SU-DHL-6 (cell line): Measurements from ENCODE around the gene SLC2A1.

Experiments used
- H2AFZ ChIP-seq: fragments of 200-600 bp; sonication (generic); 2 replicates; pipeline ENCODE4 v1.6.1; 2014; ENCODE audit warnings: low read depth, mild to moderate bottlenecking, moderate library complexity, mixed read lengths, antibody characterized with exemption, low read length; ENCODE audit not compliant: severe bottlenecking
- H3F3A ChIP-seq: fragments of 200-600 bp; shearing (Covaris generic); 2 replicates; pipeline ENCODE4 v1.6.0; 2016; ENCODE audit warnings: antibody characterized with exemption, mild to moderate bottlenecking; ENCODE audit not compliant: insufficient read depth
- H3K27ac ChIP-seq: fragments of 200-600 bp; sonication (generic); 2 replicates; pipeline ENCODE4 v1.5.1; 2016; ENCODE audit warnings: low read depth, mild to moderate bottlenecking, low read length, moderate library complexity, mixed read lengths
- H3K27me3 ChIP-seq: fragments of 200-600 bp; sonication (generic), shearing (Covaris generic); 2 replicates; pipeline ENCODE4 v1.6.0; 2014; ENCODE audit warnings: mild to moderate bottlenecking, low read length
- H3K36me3 ChIP-seq: fragments of 200-600 bp; sonication (generic); 2 replicates; pipeline ENCODE4 v1.6.1; 2014; ENCODE audit warnings: mild to moderate bottlenecking, low read length, mixed read lengths
- H3K4me2 ChIP-seq: fragments of 300-600, 200-600 bp; shearing (Covaris generic), sonication (generic); 2 replicates; pipeline ENCODE4 v1.6.0; 2014; ENCODE audit warnings: low read length, low read depth, mild to moderate bottlenecking; ENCODE audit not compliant: poor library complexity, severe bottlenecking
- H3K4me3 ChIP-seq: fragments of 200-600 bp; sonication (generic); 2 replicates; pipeline ENCODE4 v1.5.1; 2014; ENCODE audit warnings: antibody characterized with exemption, low read length, mild to moderate bottlenecking, mixed read lengths; ENCODE audit not compliant: insufficient read depth, poor library complexity, severe bottlenecking
- H3K79me2 ChIP-seq: fragments of 200-600 bp; sonication (generic); 2 replicates; pipeline ENCODE4 v1.6.1; 2014; ENCODE audit warnings: mild to moderate bottlenecking, low read length, moderate library complexity; ENCODE audit not compliant: insufficient read depth
- H3K9ac ChIP-seq: fragments of 200-600 bp; sonication (generic); 2 replicates; pipeline ENCODE4 v1.7.0; 2014; ENCODE audit warnings: mild to moderate bottlenecking, low read length
- H3K9me2 ChIP-seq: fragments of 200-600 bp; sonication (generic); replicated peaks from 2 replicates; pipeline ENCODE4 v1.6.1; 2014; ENCODE audit warnings: low read length; ENCODE audit not compliant: insufficient read depth
- H3K9me3 ChIP-seq: fragments of 200-600 bp; sonication (generic); 2 replicates; pipeline ENCODE4 v1.6.1; 2014; ENCODE audit warnings: low read length, mixed read lengths; ENCODE audit not compliant: insufficient read depth
- H4K20me1 ChIP-seq: fragments of 200-600 bp; sonication (generic); 2 replicates; pipeline ENCODE4 v1.6.1; 2014; ENCODE audit warnings: low read depth, mild to moderate bottlenecking, antibody characterized with exemption, low read length, moderate library complexity, mixed read lengths
- CTCF ChIP-seq: fragments of 200-600 bp; sonication (generic); IDR thresholded peaks from one replicate; pipeline ENCODE4 v1.5.1; 2017; ENCODE audit warnings: antibody characterized with exemption, mild to moderate bottlenecking, low read length, moderate library complexity; ENCODE audit not compliant: insufficient read depth, poor library complexity, severe bottlenecking
- EZH2phosphoT487 ChIP-seq: fragments of 200-600 bp; sonication (generic), shearing (Covaris generic); conservative IDR thresholded peaks from 2 replicates; pipeline ENCODE4 v1.6.1; 2018; ENCODE audit warnings: mild to moderate bottlenecking, antibody characterized with exemption, low read length, moderate library complexity, mixed read lengths

The SLC2A1 gene

GRCh38 chr1:42974767-42975437 is 16.2 kb upstream of the SLC2A1 start:
- no peaks in the 10 kb centered on the region for H3K9me3 ChIP-seq

GRCh38 chr1:42973799-42974198 is 15.1 kb upstream of the SLC2A1 start:
- Histone ChIP-seq H3F3A (no peaks in the 10 kb centered on the region), H3K79me2 (no peaks in the 10 kb centered on the region), H3K9ac (no peak overlapping the region), H3K9me3 (no peaks in the 10 kb centered on the region), H3K36me3 (no peaks in the 10 kb centered on the region), H3K4me3 (no peak overlapping the region), H3K27ac (no peak overlapping the region), H3K9me2 (no peaks in the 10 kb centered on the region), H3K27me3 (no peaks in the 10 kb centered on the region), H2AFZ (no peak overlapping the region), H4K20me1 (no peaks in the 10 kb centered on the region), H3K4me2 (no peak overlapping the region)
- TF ChIP-seq EZH2phosphoT487 = no peak
- no peak for TF ChIP-seq CTCF

More at GRCh38 chr1:42974767-42975437, 16.2 kb upstream of the SLC2A1 start:
- H3K27me3 ChIP-seq = no peaks in the 10 kb centered on the region
- H3K79me2 ChIP-seq = no peaks in the 10 kb centered on the region
- no peak overlapping the region for H2AFZ ChIP-seq
- no peaks in the 10 kb centered on the region for H4K20me1 ChIP-seq
- H3K36me3 ChIP-seq = no peaks in the 10 kb centered on the region
- H3K9me2 ChIP-seq = no peaks in the 10 kb centered on the region
- H3F3A ChIP-seq = no peaks in the 10 kb centered on the region
- H3K4me3 ChIP-seq = no peak overlapping the region
- no peak overlapping the region for H3K27ac ChIP-seq
- no peak overlapping the region for H3K9ac ChIP-seq
- TF ChIP-seq CTCF (no peak), EZH2phosphoT487 (no peak)
- no peak overlapping the region for H3K4me2 ChIP-seq

GRCh38 chr1:42973286-42973685 is 14.6 kb upstream of the SLC2A1 start:
- Histone ChIP-seq H3K79me2 (no peaks in the 10 kb centered on the region), H3F3A (no peaks in the 10 kb centered on the region), H4K20me1 (no peaks in the 10 kb centered on the region), H3K9me3 (no peaks in the 10 kb centered on the region), H3K4me3 (no peak overlapping the region), H3K27me3 (no peaks in the 10 kb centered on the region), H3K36me3 (no peaks in the 10 kb centered on the region), H3K4me2 (no peak overlapping the region), H3K27ac (no peak overlapping the region), H3K9ac (no peak overlapping the region), H3K9me2 (no peaks in the 10 kb centered on the region), H2AFZ (no peak overlapping the region)
- TF ChIP-seq CTCF (no peak), EZH2phosphoT487 (no peak)
